ENCODE measurements around the gene HEY2.

The HEY2 gene

DNA sequence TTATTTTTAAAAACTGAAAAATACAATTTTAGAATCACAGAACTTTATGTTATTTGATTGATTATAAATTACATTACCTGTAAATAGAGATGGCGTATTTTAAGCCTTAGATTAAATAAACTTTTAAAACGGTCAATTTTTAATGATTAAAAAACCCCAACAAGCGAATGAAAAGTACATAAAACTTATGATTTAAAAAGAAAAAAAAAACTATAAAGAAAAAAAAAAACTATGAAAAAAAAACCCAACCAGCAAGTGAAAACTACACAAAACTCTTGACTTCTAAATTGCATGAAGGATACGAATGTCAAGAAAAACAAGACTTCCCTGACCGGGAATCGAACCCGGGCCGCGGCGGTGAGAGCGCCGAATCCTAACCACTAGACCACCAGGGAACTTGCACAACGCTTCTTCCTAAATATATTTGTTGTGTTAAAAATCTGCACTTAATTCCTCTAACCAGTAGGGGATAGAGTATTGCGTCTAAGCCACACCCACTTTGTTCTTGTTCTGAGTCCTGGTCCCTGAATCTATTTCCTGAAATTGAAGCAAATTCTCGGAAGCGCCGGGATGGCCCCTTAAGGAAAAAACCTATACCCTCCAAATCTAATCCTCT, 30.6 kb downstream of the HEY2 start (continued):
- TF ChIP-seq ZNF112 (tag by site-specific recombination; IDR thresholded peaks at IDR 0.05), result no peak
- TF ChIP-seq, protein P1, sequence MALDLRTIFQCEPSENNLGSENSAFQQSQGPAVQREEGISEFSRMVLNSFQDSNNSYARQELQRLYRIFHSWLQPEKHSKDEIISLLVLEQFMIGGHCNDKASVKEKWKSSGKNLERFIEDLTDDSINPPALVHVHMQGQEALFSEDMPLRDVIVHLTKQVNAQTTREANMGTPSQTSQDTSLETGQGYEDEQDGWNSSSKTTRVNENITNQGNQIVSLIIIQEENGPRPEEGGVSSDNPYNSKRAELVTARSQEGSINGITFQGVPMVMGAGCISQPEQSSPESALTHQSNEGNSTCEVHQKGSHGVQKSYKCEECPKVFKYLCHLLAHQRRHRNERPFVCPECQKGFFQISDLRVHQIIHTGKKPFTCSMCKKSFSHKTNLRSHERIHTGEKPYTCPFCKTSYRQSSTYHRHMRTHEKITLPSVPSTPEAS (tag by site-specific recombination; IDR thresholded peaks at IDR 0.05), result peak; percentile 57; the same call in 1 of the 2 replicates
- TF ChIP-seq, protein P2, sequence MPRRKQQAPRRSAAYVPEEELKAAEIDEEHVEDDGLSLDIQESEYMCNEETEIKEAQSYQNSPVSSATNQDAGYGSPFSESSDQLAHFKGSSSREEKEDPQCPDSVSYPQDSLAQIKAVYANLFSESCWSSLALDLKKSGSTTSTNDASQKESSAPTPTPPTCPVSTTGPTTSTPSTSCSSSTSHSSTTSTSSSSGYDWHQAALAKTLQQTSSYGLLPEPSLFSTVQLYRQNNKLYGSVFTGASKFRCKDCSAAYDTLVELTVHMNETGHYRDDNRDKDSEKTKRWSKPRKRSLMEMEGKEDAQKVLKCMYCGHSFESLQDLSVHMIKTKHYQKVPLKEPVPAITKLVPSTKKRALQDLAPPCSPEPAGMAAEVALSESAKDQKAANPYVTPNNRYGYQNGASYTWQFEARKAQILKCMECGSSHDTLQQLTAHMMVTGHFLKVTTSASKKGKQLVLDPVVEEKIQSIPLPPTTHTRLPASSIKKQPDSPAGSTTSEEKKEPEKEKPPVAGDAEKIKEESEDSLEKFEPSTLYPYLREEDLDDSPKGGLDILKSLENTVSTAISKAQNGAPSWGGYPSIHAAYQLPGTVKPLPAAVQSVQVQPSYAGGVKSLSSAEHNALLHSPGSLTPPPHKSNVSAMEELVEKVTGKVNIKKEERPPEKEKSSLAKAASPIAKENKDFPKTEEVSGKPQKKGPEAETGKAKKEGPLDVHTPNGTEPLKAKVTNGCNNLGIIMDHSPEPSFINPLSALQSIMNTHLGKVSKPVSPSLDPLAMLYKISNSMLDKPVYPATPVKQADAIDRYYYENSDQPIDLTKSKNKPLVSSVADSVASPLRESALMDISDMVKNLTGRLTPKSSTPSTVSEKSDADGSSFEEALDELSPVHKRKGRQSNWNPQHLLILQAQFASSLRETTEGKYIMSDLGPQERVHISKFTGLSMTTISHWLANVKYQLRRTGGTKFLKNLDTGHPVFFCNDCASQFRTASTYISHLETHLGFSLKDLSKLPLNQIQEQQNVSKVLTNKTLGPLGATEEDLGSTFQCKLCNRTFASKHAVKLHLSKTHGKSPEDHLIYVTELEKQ (tag by site-specific recombination; IDR thresholded peaks at IDR 0.05; ENCODE audit: borderline replicate concordance), result 0 out of 2 replicates have a peak, but pooled peaks have one; percentile 59
- TF ChIP-seq ZSCAN23 (tag by site-specific recombination; IDR thresholded peaks at IDR 0.05), result peak; percentile 91; the same call in 1 of the 2 replicates
- no peak for TF ChIP-seq ZNF670 (tag by site-specific recombination; IDR thresholded peaks at IDR 0.05; ENCODE audit: low read depth)
- peak; percentile 98 for TF ChIP-seq ZBTB48 (tag by site-specific recombination; IDR thresholded peaks at IDR 0.05)
- TF ChIP-seq, protein P3, sequence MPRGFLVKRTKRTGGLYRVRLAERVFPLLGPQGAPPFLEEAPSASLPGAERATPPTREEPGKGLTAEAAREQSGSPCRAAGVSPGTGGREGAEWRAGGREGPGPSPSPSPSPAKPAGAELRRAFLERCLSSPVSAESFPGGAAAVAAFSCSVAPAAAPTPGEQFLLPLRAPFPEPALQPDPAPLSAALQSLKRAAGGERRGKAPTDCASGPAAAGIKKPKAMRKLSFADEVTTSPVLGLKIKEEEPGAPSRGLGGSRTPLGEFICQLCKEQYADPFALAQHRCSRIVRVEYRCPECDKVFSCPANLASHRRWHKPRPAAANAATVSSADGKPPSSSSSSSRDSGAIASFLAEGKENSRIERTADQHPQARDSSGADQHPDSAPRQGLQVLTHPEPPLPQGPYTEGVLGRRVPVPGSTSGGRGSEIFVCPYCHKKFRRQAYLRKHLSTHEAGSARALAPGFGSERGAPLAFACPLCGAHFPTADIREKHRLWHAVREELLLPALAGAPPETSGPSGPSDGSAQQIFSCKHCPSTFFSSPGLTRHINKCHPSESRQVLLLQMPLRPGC (tag by site-specific recombination; IDR thresholded peaks at IDR 0.05), result 0 out of 2 replicates have a peak, but pooled peaks have one; percentile 37
- TF ChIP-seq, protein P4, sequence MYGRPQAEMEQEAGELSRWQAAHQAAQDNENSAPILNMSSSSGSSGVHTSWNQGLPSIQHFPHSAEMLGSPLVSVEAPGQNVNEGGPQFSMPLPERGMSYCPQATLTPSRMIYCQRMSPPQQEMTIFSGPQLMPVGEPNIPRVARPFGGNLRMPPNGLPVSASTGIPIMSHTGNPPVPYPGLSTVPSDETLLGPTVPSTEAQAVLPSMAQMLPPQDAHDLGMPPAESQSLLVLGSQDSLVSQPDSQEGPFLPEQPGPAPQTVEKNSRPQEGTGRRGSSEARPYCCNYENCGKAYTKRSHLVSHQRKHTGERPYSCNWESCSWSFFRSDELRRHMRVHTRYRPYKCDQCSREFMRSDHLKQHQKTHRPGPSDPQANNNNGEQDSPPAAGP (tag by site-specific recombination; IDR thresholded peaks at IDR 0.05), result peak; percentile 80; the same call in 1 of the 2 replicates
- TF ChIP-seq ZNF324 (tag by site-specific recombination; IDR thresholded peaks at IDR 0.05), result peak; percentile 70; the same call in 1 of the 2 replicates
- no peak for TF ChIP-seq GLIS2 (tag by site-specific recombination; IDR thresholded peaks at IDR 0.05)
- no peak for TF ChIP-seq ZNF350 (tag by site-specific recombination; IDR thresholded peaks at IDR 0.05)
- peak; percentile 27; the same call in 1 of the 2 replicates for TF ChIP-seq YY1 (tag by site-specific recombination; IDR thresholded peaks at IDR 0.05)
- no peak for TF ChIP-seq ZNF549 (tag by site-specific recombination; IDR thresholded peaks at IDR 0.05)
- peak; percentile 54; the same call in 1 of the 2 replicates for TF ChIP-seq ZNF76 (tag by site-specific recombination; IDR thresholded peaks at IDR 0.05; ENCODE audit: borderline replicate concordance, low read depth)
- 0 out of 2 replicates have a peak, but pooled peaks have one; percentile 14 for TF ChIP-seq ZNF37A (tag by site-specific recombination; IDR thresholded peaks at IDR 0.05)
- TF ChIP-seq ZNF596 (tag by site-specific recombination; IDR thresholded peaks at IDR 0.05), result no peak
- no peak for TF ChIP-seq ZNF174 (tag by site-specific recombination; IDR thresholded peaks at IDR 0.05)
- no peak for TF ChIP-seq ZNF830 (tag by site-specific recombination; IDR thresholded peaks at IDR 0.05; ENCODE audit: low read depth)
- TF ChIP-seq GLIS1 (tag by site-specific recombination; IDR thresholded peaks at IDR 0.05), result 0 out of 2 replicates have a peak, but pooled peaks have one; percentile 47
- TF ChIP-seq, protein P5, sequence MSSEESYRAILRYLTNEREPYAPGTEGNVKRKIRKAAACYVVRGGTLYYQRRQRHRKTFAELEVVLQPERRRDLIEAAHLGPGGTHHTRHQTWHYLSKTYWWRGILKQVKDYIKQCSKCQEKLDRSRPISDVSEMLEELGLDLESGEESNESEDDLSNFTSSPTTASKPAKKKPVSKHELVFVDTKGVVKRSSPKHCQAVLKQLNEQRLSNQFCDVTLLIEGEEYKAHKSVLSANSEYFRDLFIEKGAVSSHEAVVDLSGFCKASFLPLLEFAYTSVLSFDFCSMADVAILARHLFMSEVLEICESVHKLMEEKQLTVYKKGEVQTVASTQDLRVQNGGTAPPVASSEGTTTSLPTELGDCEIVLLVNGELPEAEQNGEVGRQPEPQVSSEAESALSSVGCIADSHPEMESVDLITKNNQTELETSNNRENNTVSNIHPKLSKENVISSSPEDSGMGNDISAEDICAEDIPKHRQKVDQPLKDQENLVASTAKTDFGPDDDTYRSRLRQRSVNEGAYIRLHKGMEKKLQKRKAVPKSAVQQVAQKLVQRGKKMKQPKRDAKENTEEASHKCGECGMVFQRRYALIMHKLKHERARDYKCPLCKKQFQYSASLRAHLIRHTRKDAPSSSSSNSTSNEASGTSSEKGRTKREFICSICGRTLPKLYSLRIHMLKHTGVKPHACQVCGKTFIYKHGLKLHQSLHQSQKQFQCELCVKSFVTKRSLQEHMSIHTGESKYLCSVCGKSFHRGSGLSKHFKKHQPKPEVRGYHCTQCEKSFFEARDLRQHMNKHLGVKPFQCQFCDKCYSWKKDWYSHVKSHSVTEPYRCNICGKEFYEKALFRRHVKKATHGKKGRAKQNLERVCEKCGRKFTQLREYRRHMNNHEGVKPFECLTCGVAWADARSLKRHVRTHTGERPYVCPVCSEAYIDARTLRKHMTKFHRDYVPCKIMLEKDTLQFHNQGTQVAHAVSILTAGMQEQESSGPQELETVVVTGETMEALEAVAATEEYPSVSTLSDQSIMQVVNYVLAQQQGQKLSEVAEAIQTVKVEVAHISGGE (tag by site-specific recombination; conservative IDR thresholded peaks at IDR 0.05; ENCODE audit: low read depth), result 0 out of 2 replicates have a peak, but pooled peaks have one; percentile 24
- TF ChIP-seq, protein P6, sequence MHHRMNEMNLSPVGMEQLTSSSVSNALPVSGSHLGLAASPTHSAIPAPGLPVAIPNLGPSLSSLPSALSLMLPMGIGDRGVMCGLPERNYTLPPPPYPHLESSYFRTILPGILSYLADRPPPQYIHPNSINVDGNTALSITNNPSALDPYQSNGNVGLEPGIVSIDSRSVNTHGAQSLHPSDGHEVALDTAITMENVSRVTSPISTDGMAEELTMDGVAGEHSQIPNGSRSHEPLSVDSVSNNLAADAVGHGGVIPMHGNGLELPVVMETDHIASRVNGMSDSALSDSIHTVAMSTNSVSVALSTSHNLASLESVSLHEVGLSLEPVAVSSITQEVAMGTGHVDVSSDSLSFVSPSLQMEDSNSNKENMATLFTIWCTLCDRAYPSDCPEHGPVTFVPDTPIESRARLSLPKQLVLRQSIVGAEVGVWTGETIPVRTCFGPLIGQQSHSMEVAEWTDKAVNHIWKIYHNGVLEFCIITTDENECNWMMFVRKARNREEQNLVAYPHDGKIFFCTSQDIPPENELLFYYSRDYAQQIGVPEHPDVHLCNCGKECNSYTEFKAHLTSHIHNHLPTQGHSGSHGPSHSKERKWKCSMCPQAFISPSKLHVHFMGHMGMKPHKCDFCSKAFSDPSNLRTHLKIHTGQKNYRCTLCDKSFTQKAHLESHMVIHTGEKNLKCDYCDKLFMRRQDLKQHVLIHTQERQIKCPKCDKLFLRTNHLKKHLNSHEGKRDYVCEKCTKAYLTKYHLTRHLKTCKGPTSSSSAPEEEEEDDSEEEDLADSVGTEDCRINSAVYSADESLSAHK (tag by site-specific recombination; IDR thresholded peaks at IDR 0.05), result no peak
- TF ChIP-seq, protein P7, sequence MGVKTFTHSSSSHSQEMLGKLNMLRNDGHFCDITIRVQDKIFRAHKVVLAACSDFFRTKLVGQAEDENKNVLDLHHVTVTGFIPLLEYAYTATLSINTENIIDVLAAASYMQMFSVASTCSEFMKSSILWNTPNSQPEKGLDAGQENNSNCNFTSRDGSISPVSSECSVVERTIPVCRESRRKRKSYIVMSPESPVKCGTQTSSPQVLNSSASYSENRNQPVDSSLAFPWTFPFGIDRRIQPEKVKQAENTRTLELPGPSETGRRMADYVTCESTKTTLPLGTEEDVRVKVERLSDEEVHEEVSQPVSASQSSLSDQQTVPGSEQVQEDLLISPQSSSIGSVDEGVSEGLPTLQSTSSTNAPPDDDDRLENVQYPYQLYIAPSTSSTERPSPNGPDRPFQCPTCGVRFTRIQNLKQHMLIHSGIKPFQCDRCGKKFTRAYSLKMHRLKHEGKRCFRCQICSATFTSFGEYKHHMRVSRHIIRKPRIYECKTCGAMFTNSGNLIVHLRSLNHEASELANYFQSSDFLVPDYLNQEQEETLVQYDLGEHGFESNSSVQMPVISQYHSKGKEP (tag by site-specific recombination; IDR thresholded peaks at IDR 0.05), result peak; percentile 67; the same call in 1 of the 2 replicates

Measured in HEK293 (cell line).